Neutrophil (primary cell): Measurements from ENCODE around the gene PDP2.

ENCODE experiments used
- H3K27ac ChIP-seq: fragments of 200-600 bp; sonication (generic); 2 replicates; pipeline ENCODE4 v1.5.1; 2016; ENCODE audit warnings: mild to moderate bottlenecking, moderate library complexity
- H3K27me3 ChIP-seq: fragments of 200-600 bp; sonication (generic); 2 replicates; pipeline ENCODE4 v1.6.0; 2016; ENCODE audit warnings: mild to moderate bottlenecking
- H3K36me3 ChIP-seq: fragments of 200-600 bp; sonication (generic); 2 replicates; pipeline ENCODE4 v1.5.1; 2017
- H3K4me1 ChIP-seq, 2 experiments: fragments of 200-600 bp in 1 of 2; sonication (generic) in 1 of 2; 1 replicate in 1 of 2; 2 replicates in 1 of 2; pipeline versions ENCODE4 v1.5.1 to v1.6.1; 2013 to 2016; ENCODE audit warnings: low read depth in 1 of 2, low read length in 1 of 2, mild to moderate bottlenecking in 1 of 2, moderate library complexity in 1 of 2; ENCODE audit not compliant: control insufficient read depth in 1 of 2, insufficient read depth in 1 of 2
- H3K4me3 ChIP-seq, 2 experiments: fragments of 200-600 bp in 1 of 2; sonication (generic) in 1 of 2; 1 replicate in 1 of 2; 2 replicates in 1 of 2; pipeline ENCODE4 v1.5.1; 2013 to 2016; ENCODE audit warnings: low read depth in 1 of 2, low read length in 1 of 2, mild to moderate bottlenecking in 1 of 2, moderate library complexity in 1 of 2
- H3K9me3 ChIP-seq: fragments of 200-600 bp; sonication (generic); 2 replicates; pipeline ENCODE4 v1.5.1; 2016
- TF ChIP-seq, protein P1 (sequence below): fragments of 200-600 bp; sonication (generic); IDR thresholded peaks from 2 replicates; pipeline ENCODE4 v1.5.1; 2016; ENCODE audit warnings: antibody characterized with exemption

Gene PDP2

DNA sequence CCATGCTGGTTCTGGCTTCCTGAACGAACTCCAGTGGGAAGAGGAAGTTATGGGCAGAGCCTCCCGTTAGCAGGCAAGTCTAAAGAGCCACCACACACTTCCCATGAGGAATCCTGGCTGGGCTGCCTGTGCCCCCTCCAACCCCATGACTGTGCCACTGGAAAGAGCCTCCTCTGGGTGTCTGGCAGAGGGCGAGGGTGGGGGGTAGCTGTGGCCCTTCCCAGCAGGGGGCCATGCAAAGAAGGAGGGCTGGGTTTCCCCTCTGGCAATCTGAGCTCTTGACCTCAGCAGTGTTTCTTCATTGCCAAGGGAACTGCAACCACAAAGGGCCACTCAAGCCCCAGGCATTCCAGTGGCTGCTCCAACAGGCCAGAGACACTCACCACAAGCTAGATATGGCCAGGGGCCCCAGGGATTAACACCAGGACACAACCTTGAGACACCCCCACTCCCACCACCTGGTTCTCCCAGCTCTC lies 46.7 kb downstream of the PDP2 start:
- H3K9me3 ChIP-seq: no peaks in the 10 kb centered on the region
- peaks cover 0 to 10% of the 10 kb centered on the region in 2 experiments for H3K4me1 ChIP-seq
- H3K27ac ChIP-seq: no peak overlapping the region
- TF ChIP-seq, protein P1, sequence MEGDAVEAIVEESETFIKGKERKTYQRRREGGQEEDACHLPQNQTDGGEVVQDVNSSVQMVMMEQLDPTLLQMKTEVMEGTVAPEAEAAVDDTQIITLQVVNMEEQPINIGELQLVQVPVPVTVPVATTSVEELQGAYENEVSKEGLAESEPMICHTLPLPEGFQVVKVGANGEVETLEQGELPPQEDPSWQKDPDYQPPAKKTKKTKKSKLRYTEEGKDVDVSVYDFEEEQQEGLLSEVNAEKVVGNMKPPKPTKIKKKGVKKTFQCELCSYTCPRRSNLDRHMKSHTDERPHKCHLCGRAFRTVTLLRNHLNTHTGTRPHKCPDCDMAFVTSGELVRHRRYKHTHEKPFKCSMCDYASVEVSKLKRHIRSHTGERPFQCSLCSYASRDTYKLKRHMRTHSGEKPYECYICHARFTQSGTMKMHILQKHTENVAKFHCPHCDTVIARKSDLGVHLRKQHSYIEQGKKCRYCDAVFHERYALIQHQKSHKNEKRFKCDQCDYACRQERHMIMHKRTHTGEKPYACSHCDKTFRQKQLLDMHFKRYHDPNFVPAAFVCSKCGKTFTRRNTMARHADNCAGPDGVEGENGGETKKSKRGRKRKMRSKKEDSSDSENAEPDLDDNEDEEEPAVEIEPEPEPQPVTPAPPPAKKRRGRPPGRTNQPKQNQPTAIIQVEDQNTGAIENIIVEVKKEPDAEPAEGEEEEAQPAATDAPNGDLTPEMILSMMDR: no peak
- H3K27me3 ChIP-seq: peaks cover 59% of the 10 kb centered on the region
- H3K36me3 ChIP-seq: peaks cover 3% of the 10 kb centered on the region
- H3K4me3 ChIP-seq: no peak overlapping the region

- Histone ChIP-seq H3K27ac (no peak overlapping the region), H3K4me3 (no peak overlapping the region), H3K9me3 (no peaks in the 10 kb centered on the region), H3K27me3 (peaks cover 48% of the 10 kb centered on the region), H3K36me3 (peaks cover 10% of the 10 kb centered on the region), H3K4me1 (peaks cover under 1 to 11% of the 10 kb centered on the region in 2 experiments)
- TF ChIP-seq, protein P1: no peak
These were observed 47.8 kb downstream of the PDP2 start for GRCh38 chr16:66927918-66928649.

GRCh38 chr16:66928702-66929388 lies 48.5 kb downstream of the PDP2 start:
- peaks cover 40% of the 10 kb centered on the region for H3K27me3 ChIP-seq
- TF ChIP-seq, protein P1: no peak
- H3K36me3 ChIP-seq: peaks cover 10% of the 10 kb centered on the region
- no peak overlapping the region for H3K27ac ChIP-seq
- no peaks in the 10 kb centered on the region for H3K9me3 ChIP-seq
- H3K4me1 ChIP-seq: peaks cover 8 to 19% of the 10 kb centered on the region in 2 experiments
- H3K4me3 ChIP-seq: no peak overlapping the region

- Histone ChIP-seq H3K27me3 (peaks cover 27% of the 10 kb centered on the region), H3K4me1 (peaks cover 11 to 17% of the 10 kb centered on the region in 2 experiments), H3K27ac (no peak overlapping the region), H3K9me3 (no peaks in the 10 kb centered on the region), H3K36me3 (peaks cover 10% of the 10 kb centered on the region), H3K4me3 (no peak overlapping the region)
- TF ChIP-seq, protein P1: no peak
These were observed 49.9 kb downstream of the PDP2 start for GRCh38 chr16:66930189-66930588.

GRCh38 chr16:66931665-66932064 lies 51.4 kb downstream of the PDP2 start:
- TF ChIP-seq, protein P1: no peak
- H3K4me3 ChIP-seq: no peak overlapping the region
- peaks cover 10% of the 10 kb centered on the region for H3K36me3 ChIP-seq
- peaks cover 12% of the 10 kb centered on the region for H3K27me3 ChIP-seq
- H3K9me3 ChIP-seq: no peaks in the 10 kb centered on the region
- peaks cover 15 to 23% of the 10 kb centered on the region in 2 experiments for H3K4me1 ChIP-seq
- H3K27ac ChIP-seq: no peak overlapping the region
